K562 (cell line): Measurements from ENCODE around the gene SHC1. TPM values are rescaled to one million over a fixed set of nuclear protein-coding genes. Genes with fewer than 3 reads are reported as not detected.
A peak's percentile ranks its signal among the peaks of the same experiment; 100 is the strongest.

ENCODE experiments used
- ARID1B ChIP-seq: fragments of 450-650 bp; IDR thresholded peaks from 2 replicates; pipeline ENCODE4 v1.6.1; 2016; ENCODE audit warnings: antibody characterized with exemption, mild to moderate bottlenecking, inconsistent platforms
- ERF ChIP-seq: fragments of 450-650 bp; formaldehyde crosslinking; IDR thresholded peaks from 2 replicates; pipeline ENCODE4 v1.4.0; 2020; ENCODE audit warnings: mild to moderate bottlenecking, mixed read lengths
- ETS2 ChIP-seq: IDR thresholded peaks from 2 replicates; pipeline ENCODE4 v1.6.1; 2016; ENCODE audit warnings: borderline replicate concordance, missing genetic modification characterization, mild to moderate bottlenecking, moderate library complexity, missing compliant biosample characterization; ENCODE audit not compliant: poor library complexity, severe bottlenecking
- HNRNPK ChIP-seq: fragments of 200-400 bp; formaldehyde crosslinking; IDR thresholded peaks from one replicate; pipeline ENCODE4 v1.6.1; 2018; ENCODE audit warnings: mild to moderate bottlenecking, low read depth, low read length; ENCODE audit not compliant: poor library complexity, severe bottlenecking
- MCM2 ChIP-seq: fragments of 450-650 bp; IDR thresholded peaks from 2 replicates; pipeline ENCODE4 v1.6.1; 2017; ENCODE audit warnings: low read depth, mild to moderate bottlenecking
- MEF2A ChIP-seq: IDR thresholded peaks from 2 replicates; pipeline ENCODE4 v1.6.1; 2011; ENCODE audit warnings: low read depth, mild to moderate bottlenecking, low read length, moderate library complexity; ENCODE audit not compliant: control insufficient read depth
- NCOA2 ChIP-seq, 2 experiments: fragments of 450-650 bp; IDR thresholded peaks; 2 replicates each; pipeline ENCODE4 v1.6.1; 2018; ENCODE audit warnings: mild to moderate bottlenecking in 2 of 2, moderate library complexity in 1 of 2; ENCODE audit not compliant: partially characterized antibody in 2 of 2
- TARDBP ChIP-seq: fragments of 450-650 bp; IDR thresholded peaks from 2 replicates; pipeline ENCODE4 v1.6.1; 2016
- TRIM28 ChIP-seq: fragments of 450-650 bp; IDR thresholded peaks from 2 replicates; pipeline ENCODE4 v1.6.1; 2017
- ZNF316 ChIP-seq: fragments of 450-650 bp; IDR thresholded peaks from 2 replicates; pipeline ENCODE4 v1.6.1; 2016
- polyA plus RNA-seq, 8 experiments: library from polyadenylated mRNA; depleted of rRNA in 4 of 8; stranded (reverse) in 5 of 8; unstranded in 3 of 8; fragments of >200 nt; fragmentation: Nextera tagmentation in 2 of 8; fragmentation: Illumina TruSeq in 1 of 8; extraction: Ambion mirVana in 2 of 8; extraction: Trizol in 1 of 8; gene quantifications; 2 replicates each; pipeline versions ENCODE4 v1.2.1 to v1.2.3, GENCODE V29; 2011 to 2014; ENCODE audit warnings: inconsistent platforms in 1 of 8, missing spikeins in 1 of 8
- total RNA-seq, 7 experiments: library from RNA; depleted of rRNA in 6 of 7; stranded (reverse); fragments of >200 nt in 6 of 7; fragmentation: Illumina TruSeq in 2 of 7; extraction: Trizol in 2 of 7; gene quantifications; 2 replicates each; pipeline versions ENCODE4 v1.2.1 to v1.2.3, GENCODE V29; 2011 to 2021; ENCODE audit warnings: low replicate concordance in 1 of 7
- TF ChIP-seq, protein P1 (sequence below), 2 experiments: fragments of 450-650 bp in 1 of 2; sonication (generic) in 1 of 2; formaldehyde crosslinking; conservative IDR thresholded peaks; 2 replicates each; pipeline versions ENCODE4 v1.4.0 to v1.8.1; 2020 to 2022; ENCODE audit warnings: mild to moderate bottlenecking in 1 of 2, missing genetic modification reagents in 1 of 2
- TF ChIP-seq, protein P2 (sequence below): fragments of 450-650 bp; IDR thresholded peaks from 2 replicates; pipeline ENCODE4 v1.6.1; 2016; ENCODE audit warnings: borderline replicate concordance
- TF ChIP-seq, protein P3 (sequence below), 2 experiments: fragments of 450-650 bp; formaldehyde crosslinking in 1 of 2; IDR thresholded peaks; 2 replicates each; pipeline versions ENCODE4 v1.4.0 to v1.6.1; 2014 to 2020; ENCODE audit warnings: mild to moderate bottlenecking in 2 of 2, borderline replicate concordance in 1 of 2, low read depth in 1 of 2
- TF ChIP-seq, protein P4 (sequence below): fragments of 250-450 bp; sonication (Bioruptor Pico); IDR thresholded peaks from 2 replicates; pipeline ENCODE4 v1.5.0; 2022; ENCODE audit warnings: mild to moderate bottlenecking

The SHC1 gene
- total and polyA plus RNA-seq, 9 of the 15 experiments (the other 6 are each of a cell fraction or from before 2014, with no cell fraction given): 4.1 to 113 (median 51.9) TPM

DNA sequence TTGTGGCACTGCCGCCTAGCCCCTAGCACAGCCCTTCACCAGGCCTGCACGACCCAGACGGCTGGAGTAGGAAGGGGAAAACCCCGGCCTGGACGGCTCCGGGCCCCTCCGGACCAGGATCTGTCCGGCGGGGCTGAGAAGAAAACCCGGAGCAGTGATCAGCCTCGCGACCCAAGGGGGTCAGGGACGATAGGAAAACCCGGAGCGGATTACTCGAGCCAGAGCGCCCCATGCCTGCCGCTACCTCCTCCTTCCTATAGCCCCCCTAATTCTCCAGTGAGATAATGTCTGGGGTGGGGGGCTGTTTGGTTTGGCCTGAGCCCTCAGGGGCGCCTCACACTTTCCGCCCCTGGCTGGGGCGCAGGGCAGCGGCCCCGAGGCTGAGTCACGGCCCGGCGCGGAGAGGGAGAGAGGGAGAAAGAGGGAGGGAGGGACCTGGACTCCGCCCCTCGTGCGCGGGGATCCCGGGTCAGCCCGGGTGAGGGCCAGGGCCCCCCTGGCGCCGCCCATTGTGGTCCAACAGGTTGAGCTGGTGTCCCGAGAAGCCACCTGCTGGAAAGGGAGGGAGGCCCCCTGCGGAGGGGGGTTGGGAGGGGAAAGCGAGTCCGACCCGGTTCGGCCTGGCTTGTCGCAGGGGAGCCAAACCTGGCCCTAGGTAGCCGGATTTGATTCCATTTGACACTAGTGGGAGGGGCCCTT, 30.3 kb upstream of the SHC1 start (continued):
- TF ChIP-seq, protein P1, sequence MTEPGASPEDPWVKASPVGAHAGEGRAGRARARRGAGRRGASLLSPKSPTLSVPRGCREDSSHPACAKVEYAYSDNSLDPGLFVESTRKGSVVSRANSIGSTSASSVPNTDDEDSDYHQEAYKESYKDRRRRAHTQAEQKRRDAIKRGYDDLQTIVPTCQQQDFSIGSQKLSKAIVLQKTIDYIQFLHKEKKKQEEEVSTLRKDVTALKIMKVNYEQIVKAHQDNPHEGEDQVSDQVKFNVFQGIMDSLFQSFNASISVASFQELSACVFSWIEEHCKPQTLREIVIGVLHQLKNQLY (CRISPR knock-in tag; conservative IDR thresholded peaks at IDR 0.05): no peak
- TF ChIP-seq ETS2 (tag) (no peak), MEF2A (no peak), TARDBP (peak; percentile 88), NCOA2 (IDR thresholded peaks at IDR 0.05; ENCODE audit: partially characterized antibody in 2 of 2) (no peak), ZNF316 (peak; percentile 78), ARID1B (peak; percentile 84), MCM2 (no peak), HNRNPK (no peak), TRIM28 (peak; percentile 69), ERF (CRISPR knock-in tag) (peak; percentile 85; the same call in 1 of the 2 replicates)
- TF ChIP-seq, protein P2, sequence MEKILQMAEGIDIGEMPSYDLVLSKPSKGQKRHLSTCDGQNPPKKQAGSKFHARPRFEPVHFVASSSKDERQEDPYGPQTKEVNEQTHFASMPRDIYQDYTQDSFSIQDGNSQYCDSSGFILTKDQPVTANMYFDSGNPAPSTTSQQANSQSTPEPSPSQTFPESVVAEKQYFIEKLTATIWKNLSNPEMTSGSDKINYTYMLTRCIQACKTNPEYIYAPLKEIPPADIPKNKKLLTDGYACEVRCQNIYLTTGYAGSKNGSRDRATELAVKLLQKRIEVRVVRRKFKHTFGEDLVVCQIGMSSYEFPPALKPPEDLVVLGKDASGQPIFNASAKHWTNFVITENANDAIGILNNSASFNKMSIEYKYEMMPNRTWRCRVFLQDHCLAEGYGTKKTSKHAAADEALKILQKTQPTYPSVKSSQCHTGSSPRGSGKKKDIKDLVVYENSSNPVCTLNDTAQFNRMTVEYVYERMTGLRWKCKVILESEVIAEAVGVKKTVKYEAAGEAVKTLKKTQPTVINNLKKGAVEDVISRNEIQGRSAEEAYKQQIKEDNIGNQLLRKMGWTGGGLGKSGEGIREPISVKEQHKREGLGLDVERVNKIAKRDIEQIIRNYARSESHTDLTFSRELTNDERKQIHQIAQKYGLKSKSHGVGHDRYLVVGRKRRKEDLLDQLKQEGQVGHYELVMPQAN: peak; percentile 27; the same call in 1 of the 2 replicates
- TF ChIP-seq, protein P3, sequence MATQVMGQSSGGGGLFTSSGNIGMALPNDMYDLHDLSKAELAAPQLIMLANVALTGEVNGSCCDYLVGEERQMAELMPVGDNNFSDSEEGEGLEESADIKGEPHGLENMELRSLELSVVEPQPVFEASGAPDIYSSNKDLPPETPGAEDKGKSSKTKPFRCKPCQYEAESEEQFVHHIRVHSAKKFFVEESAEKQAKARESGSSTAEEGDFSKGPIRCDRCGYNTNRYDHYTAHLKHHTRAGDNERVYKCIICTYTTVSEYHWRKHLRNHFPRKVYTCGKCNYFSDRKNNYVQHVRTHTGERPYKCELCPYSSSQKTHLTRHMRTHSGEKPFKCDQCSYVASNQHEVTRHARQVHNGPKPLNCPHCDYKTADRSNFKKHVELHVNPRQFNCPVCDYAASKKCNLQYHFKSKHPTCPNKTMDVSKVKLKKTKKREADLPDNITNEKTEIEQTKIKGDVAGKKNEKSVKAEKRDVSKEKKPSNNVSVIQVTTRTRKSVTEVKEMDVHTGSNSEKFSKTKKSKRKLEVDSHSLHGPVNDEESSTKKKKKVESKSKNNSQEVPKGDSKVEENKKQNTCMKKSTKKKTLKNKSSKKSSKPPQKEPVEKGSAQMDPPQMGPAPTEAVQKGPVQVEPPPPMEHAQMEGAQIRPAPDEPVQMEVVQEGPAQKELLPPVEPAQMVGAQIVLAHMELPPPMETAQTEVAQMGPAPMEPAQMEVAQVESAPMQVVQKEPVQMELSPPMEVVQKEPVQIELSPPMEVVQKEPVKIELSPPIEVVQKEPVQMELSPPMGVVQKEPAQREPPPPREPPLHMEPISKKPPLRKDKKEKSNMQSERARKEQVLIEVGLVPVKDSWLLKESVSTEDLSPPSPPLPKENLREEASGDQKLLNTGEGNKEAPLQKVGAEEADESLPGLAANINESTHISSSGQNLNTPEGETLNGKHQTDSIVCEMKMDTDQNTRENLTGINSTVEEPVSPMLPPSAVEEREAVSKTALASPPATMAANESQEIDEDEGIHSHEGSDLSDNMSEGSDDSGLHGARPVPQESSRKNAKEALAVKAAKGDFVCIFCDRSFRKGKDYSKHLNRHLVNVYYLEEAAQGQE (IDR thresholded peaks at IDR 0.05; ENCODE audit: borderline replicate concordance): peak; percentile 85
- TF ChIP-seq, protein P3 (CRISPR knock-in tag; IDR thresholded peaks at IDR 0.05; ENCODE audit: low read depth): no peak; the same call in 1 of the 2 replicates
- TF ChIP-seq, protein P4, sequence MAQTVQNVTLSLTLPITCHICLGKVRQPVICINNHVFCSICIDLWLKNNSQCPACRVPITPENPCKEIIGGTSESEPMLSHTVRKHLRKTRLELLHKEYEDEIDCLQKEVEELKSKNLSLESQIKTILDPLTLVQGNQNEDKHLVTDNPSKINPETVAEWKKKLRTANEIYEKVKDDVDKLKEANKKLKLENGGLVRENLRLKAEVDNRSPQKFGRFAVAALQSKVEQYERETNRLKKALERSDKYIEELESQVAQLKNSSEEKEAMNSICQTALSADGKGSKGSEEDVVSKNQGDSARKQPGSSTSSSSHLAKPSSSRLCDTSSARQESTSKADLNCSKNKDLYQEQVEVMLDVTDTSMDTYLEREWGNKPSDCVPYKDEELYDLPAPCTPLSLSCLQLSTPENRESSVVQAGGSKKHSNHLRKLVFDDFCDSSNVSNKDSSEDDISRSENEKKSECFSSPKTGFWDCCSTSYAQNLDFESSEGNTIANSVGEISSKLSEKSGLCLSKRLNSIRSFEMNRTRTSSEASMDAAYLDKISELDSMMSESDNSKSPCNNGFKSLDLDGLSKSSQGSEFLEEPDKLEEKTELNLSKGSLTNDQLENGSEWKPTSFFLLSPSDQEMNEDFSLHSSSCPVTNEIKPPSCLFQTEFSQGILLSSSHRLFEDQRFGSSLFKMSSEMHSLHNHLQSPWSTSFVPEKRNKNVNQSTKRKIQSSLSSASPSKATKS (CRISPR knock-in tag): no peak
